ENCODE data around the gene MAML2. TPM values are rescaled to one million over a fixed set of nuclear protein-coding genes. Genes with fewer than 3 reads are reported as not detected.

MAML2 gene
- 4.4 and 9.2 TPM in 2 replicates for total RNA-seq

DNA sequence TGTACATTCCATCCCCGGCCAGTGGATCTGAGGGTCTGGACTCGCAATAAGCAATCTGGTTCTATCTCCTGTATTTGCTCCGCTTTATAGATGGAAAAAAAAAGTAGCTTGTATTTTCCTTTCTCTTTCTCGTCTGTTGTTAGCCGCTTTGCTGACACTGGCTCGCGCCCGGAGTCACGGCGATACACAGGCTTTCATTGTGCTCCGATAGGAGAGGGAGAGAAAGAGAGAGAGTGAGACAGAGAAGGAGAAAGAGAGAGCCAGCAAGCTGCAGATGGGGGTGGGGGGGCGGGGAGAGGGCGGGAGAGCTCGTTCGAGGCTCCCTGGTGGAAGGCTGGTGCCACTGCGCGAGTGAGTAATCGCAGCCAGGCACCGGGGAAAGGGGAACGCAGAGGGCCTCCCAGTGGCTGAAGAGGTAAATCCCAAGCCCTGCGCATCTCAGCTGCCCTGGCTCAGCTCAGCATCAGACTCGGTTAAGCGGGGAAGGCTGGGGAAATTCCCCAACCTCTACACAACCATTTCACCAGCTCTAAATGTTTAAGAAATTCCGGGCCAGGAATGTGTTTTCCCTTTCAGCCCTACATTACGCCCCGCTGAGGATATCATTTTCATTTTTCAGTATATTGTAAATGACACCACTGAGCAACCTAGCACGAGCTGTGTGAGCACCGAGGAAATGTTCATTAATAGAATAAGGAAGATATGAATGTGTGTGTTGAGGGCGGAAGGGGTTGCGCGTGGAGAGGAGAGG is at the start of gene MAML2:
Gene MAML2 (minus strand): TSS at position 235 of the 751 bp plus-strand sequence. CDS start 1,300 bp downstream, outside the sequence.
- peak; percentile 85 to 95 for DNase-seq (ENCODE audit: low read depth in 2 of 2)

DNA sequence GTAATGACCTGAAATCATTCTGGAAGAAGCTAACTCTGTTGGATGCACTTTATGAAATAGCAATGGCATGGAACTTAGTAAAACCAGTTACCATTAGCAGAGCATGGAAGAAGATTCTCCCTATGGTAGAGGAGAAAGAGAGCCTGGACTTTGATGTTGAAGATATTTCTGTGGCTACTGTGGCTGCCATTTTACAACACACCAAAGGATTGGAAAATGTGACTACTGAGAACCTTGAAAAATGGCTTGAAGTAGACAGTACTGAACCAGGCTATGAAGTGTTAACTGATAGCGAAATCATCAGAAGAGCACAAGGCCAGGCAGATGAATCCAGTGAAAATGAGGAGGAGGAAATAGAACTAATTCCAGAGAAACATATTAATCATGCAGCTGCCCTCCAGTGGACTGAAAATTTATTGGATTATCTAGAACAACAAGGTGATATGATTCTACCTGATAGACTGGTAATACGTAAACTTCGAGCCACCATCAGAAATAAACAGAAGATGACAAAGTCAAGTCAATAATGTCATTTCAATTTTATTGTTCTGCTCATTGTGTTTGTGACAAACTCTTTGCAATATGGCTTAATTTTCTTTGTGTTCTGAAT is 48.8 kb upstream of the MAML2 start:
- peak in 1 of 2 donors; percentile 3 for DNase-seq (ENCODE audit: low read depth in 2 of 2)

DNA sequence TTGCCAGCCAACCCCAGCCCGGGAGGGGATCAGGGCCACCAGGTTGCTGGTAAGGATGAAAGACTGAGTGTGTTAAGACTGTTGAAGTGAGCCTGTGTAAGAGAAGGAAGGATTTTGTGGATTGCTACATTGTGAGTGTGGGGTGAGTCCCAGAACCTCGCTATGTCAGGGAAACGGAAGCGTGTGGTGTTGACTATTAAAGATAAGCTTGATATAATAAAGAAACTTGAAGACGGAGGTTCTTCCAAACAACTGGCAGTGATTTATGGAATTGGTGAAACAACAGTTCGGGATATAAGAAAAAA is 47.4 kb upstream of the MAML2 start:
- peak in 1 of 2 donors; percentile 64 for DNase-seq (ENCODE audit: low read depth in 2 of 2)

DNA sequence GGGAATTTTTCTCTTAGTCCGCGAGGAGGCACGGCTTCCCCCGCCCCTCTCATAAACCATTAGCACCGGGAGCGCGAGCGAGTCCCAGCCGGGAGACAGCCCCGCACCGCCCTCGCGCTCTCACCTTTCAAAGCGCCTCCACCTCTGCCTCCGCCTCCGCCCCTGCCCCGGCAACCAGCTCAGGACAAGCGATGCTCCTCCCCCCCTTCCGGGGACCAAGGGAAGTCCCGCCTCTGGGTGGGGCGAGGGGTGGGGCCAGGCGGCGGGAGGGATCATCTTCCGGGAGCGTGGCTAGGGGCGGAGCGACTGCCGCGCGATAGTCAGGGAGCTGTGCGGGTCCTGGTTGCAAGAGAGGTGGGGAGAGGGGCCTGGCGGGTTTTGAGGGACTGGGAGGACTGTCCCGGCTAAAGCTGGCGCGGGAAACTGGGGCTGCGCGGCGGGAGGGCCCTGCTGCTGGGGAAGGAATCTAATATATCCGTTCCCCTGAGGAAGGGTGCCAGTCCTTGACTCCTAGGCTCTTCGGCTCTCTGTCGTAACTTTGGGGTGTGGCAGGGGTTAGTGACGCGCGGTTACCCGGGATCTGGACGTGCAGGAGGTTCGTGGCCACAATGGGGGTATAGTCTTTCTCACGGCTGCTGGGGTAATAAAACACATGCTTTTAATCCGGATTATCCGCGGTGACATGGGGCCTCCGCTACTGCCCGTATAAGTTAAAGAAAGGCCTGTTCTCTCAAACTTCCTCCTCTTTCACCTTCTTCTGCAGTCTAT is 46.9 kb upstream of the MAML2 start, which contains the start of the genes CCDC82 and JRKL:
Gene CCDC82 (minus strand): TSS at position 193 of the 768 bp plus-strand sequence. CDS start 5,165 bp downstream, outside the sequence.
Gene JRKL (plus strand): TSS at position 294 of the 768 bp plus-strand sequence. CDS start 637 bp downstream, outside the sequence.
- DNase-seq (ENCODE audit: low read depth in 2 of 2), result peak; percentile 81 to 95

DNA sequence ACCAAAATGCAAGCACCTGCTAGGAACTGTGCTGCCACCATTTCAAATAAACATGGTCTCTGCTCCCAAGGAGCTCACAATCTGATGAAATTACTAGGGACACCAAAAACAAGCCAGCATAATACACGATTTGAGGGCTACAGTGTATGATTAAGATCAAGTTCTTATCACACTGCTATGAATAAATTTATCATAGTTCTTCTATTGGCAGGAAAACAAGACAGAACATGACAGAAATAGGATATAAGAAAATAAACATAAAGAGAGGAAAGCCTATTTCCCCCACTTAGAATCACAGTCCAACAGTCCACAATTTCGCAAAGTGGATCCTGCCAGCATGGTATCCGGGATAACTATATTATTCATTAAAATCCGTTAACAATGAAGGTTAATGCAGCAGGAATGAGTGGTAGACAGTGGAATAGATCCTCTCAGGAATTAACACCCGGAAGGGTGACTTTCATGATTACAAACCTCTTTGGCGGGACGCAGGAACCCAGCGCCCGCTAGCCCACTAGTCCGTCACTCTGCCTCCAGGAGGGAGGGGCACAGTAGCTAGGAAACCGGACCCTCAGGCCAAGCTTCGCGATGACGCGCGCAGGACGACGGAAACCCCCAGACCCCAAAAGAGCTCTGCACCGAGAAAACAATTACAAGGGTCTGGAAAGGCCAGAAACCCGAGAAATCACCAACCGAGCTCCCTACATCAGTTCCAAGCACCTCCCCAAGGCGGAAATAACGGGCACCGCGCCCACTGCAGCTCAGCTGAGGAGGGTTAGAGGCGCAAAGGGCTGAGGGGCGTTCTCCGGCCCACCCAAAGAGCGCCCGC is 46.1 kb upstream of the MAML2 start:
- peak; percentile 37 to 76 for DNase-seq (ENCODE audit: low read depth in 2 of 2)

DNA sequence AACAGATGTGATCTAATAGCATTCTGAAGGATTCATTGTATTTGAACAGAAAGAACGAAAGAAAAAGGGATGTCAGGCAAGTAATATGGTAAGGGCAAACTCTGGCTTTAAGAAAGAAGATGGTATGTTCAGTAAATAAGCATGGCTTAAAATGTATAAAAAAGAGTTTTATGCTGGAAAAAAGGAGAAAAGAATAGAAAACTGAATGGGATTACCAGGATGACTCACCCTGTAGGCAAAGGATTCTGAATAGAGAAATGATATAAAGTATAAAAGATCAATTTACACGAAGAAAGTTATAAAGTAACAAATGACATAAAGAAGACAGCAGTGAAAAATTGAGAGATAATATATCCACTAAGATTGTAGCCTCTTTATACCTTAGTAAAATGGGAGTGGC is 42.2 kb upstream of the MAML2 start:
- DNase-seq (ENCODE audit: low read depth in 2 of 2), result no peak

DNA sequence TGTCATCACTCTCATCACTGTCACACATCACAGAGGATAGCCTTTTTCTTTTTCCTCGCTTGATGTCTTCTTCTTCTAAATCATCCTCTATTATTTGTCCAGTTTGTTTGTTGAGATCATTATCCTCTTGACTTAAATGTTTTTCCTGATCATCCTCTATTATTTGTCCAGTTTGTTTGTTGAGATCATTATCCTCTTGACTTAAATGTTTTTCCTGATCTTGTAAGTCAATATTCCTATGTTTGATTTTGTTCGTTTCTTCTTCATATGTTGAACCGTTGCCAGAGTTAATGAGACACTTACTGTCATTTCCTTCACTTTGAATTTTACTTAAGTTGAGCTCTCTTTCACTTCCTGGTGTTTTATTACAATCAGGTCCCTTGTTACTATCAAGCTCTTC is 41.2 kb upstream of the MAML2 start:
- no peak for DNase-seq (ENCODE audit: low read depth in 2 of 2)

DNA sequence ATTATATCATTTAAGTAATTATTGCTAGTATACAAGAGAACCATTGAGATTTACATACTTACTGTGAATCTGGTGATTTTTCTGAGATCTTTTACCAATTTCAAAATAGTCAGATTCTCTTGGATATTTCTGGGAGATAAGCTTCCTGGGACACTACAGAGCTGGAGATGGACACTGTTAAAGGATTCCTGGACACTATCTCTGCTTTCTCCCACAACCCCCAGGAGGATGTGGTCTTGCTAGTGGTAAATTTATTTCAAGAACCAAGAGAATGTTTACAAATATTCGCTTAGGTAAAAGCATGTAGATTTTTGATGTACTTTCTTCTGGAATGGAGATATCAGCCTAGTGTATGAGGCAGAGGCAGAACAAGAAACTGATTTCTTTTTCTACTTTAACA is 33.8 kb upstream of the MAML2 start:
- no peak for DNase-seq (ENCODE audit: low read depth in 2 of 2)

DNA sequence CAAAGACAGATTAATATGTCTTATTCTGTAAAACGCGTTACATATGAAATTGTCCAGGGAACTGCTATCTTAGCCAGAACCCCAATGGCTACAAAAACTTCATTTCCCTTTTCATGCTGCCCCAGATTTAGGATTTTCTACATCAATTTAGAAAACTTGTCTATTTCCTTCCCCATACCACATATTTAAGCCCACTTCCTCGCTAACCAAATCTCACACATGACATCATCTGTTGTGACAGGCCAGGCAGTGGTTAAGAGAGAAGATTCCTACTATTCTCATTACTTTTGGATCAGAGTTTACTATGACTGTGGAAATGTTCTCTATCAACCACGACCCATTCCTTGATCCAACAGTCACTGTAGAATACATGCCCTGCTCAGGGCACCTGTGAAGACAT is 30.8 kb upstream of the MAML2 start:
- no peak for DNase-seq (ENCODE audit: low read depth in 2 of 2)

DNA sequence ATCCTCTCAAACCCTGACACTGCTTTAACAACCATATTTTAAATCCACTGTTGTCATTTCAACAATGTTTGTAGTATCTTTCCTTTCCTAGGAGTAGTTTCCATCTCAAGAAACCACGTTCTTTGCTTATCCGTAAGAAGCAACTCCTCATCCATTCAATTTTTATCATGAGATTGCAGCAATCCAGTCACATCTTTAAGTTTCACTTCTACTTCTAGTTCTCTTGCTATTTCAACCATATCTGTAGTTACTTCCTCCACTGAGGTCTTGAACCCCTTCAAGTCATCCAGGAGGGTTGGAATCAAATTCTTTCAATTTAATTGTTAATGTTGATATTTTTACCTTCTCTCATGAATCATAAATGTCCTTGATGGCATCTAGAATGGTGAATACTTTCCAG is 24.3 kb upstream of the MAML2 start:
- DNase-seq (ENCODE audit: low read depth in 2 of 2), result no peak

DNA sequence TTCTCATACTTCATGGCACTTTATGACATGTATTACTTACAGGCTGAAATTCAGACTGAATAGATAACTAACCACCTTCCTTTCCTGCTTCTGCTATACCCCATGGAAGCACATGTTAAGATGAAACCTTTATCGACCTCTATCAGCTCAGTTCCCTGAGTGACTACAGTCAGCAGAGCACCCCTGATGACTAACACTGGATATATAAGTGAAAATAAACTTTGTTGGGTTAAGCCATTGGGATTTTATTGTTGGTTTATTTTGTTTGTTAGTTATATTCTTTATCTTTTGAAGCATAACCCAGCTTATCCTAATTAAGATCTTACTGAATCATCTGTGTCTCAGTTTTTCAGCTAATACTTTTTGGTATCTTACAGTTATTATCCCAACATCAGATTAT is 23.0 kb upstream of the MAML2 start:
- DNase-seq (ENCODE audit: low read depth in 2 of 2), result no peak

DNA sequence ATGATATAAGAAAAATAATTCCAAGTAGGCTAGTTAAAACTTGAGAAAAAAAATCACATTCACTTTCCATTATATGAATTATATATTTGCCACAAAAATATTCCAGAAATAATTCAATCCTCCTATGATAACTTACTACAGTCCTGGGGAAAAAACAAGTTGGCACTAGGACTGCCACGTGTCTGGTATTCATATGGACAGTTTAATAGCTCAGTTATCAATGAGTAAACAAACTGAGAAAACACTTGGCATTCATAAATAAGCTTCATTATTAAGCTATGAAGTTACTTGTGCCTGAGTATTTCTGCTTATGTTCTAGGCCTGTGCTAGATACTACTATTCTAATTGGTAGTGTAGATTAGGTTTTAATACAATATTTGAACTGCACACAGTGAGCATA is 22.5 kb upstream of the MAML2 start:
- DNase-seq (ENCODE audit: low read depth in 2 of 2), result no peak

DNA sequence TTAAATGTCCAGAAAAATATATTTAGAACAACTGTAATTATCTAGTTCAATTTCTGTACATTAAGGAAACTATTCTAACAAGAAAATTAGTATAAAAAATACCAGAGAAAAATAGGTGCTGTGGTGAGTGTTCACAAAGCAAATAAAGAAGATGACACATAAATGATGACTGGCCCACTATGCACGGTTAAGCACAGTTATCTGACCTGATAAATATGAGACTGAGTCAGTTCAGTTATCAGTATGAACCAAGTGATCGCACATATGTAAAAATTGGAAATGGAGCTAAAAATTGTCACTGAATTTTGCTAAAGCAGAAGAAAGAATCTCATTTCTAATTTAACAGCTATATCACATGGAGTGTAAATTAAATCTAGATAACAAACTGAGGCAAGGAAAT is 18.8 kb upstream of the MAML2 start:
- DNase-seq (ENCODE audit: low read depth in 2 of 2), result no peak

DNA sequence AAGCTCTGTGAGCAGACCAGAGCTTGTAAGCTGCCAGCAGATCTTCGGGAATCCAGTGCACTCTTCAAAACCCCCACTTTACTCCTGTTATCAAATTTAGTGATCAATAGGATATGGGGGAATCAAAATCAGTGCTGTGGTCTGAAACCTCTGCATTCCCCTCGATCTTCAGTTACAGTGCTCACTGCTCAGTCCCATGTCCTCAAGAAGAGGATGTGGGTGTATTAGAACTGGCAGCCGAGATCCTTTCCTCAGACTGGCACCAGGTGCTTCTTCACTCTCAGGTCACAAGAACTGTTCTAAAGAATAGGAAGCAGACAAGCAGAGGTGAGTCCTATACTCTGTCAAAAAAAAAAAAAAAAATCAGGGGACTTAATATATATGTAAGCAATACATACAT is 15.3 kb upstream of the MAML2 start:
- no peak for DNase-seq (ENCODE audit: low read depth in 2 of 2)

DNA sequence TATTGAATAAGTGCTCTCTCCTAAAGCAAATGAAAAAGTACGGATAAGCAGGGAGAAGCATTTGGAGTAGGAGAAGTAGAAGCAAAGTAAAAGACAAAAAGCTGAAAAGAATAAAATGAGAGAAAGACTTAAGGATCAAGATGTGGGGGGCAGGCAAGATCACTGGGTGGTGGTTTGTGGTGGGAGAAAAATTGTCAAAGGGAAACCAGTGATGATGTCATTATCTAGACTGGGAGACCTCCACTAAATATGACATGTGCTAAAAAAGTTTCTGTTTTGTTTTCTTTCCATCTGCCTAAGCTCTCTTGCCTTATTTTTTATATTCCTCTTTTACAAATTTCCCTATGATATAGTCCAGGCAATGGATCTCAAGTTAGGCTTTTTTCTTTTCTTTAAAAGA is 14.8 kb upstream of the MAML2 start:
- DNase-seq (ENCODE audit: low read depth in 2 of 2), result no peak

DNA sequence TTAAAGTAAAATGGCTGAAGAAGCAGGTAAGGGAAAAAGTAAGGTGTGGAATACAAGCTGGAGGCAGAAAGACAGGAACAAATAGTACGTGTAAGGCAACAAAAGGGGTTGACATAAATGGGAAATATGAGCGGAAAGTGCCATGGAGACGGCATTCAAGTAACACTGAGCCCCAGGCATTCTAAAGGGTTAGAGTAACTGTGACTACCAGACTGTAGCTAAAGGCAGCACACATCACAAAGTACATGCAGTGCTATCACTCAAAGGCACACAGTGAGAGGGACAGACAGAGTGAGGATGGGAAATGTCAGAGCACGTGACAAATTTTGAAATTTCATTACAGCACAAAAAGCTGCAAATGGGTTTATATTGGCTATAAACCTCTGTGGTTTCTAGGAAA is 13.9 kb upstream of the MAML2 start:
- no peak for DNase-seq (ENCODE audit: low read depth in 2 of 2)

DNA sequence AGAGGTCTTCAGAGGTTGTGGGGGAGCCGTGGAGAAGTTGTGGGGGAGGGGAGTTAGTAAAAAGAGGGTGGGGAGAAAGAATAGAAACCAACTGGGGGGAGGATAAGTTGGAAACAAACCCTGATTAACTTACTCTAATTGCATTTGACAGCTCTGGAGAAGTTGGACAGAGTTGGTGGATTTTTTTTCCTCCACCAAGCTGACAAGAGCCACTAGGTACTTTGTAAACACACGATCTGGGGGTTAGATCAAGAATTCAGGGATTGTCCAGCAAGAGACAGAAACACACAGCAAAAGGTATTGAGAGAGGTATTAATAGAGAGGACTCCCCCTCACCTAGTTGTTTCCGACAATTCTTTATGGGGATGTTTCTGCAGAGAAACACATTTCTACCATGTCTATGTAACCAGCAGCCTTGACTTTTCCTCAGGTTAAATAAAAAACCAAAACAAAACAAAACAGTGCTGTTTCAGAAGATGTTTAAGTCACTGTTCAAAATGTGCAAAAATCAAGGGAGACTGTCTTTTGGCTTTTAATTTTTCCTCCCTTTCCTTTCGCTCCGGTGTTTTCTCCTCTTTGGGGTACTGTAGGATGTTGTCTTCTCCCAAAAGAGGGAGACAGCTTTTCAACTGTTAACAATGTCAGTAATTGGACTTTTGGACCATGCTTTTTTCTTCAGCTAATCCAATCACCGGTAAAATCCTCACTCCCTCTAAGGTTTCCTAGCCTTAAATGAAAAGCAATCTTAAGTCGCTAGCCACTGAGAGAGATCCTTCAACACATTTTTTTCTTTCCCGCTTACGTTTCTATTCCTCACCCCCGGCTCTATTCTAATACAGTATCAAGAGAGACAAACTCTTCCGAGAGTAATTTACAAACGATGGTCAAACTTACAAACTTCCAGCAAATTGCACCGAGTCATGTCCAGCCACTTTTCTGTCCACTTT is 708 bp downstream of the MAML2 start:
- DNase-seq (ENCODE audit: low read depth in 2 of 2), result no peak

DNA sequence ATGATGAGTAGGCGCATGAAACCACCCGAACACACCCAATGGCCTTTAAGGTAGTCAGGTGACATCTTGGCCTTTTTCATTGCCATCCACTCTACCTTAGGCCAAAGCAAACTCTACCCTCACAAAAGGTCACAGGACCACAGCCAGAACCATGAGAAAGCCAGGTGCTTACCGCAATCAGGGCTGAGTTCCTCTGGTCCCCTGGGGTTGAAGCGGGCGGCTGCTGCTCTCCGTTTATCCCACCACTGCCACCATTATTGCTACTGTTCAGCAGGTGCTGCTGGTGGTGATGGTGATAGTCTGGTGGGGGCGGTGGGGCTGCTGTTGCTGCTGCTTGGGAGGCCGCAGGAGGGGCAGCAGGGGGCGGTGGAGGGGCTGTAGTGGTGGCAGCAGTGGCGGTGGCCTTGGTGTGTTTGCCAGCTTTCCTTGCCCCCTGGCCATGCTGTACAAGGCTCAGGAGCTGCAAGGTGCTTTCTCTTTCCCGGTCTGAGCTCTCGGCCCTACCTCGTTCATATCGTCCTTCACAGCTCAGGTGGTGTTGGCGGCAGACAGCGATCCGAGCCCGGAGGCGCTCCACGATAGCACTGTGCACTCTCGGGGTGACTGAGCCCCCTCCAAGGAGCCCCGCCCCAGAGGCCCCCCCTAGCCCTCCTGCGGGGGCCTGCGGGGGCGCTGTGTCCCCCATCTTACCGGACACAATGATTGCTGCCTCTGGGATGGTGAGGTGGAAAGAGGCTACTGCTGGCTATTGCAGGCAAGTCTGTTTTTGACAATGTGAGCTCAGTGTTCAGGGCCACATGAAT is 1.6 kb downstream of the MAML2 start:
- peak in 1 of 2 donors; percentile 57 for DNase-seq (ENCODE audit: low read depth in 2 of 2)

DNA sequence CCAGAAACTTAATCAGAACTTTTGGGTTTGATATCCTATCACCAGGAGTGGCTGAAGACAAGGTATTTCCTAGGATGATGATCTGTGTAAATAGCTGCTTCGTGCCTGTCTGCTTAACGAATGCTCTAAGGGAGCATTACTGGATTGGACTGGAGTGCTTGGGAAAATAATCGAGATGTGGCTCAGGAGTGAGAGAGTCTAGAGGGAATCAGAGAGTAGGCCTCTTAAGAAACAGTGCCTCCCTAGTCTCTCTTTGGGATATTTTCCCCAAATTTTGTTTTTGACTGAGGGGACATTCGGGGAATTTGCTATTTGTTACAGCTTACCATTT is 2.5 kb downstream of the MAML2 start:
- DNase-seq (ENCODE audit: low read depth in 2 of 2), result no peak

All from dermis microvascular lymphatic vessel endothelial cell (primary cell).